Loucy (cell line): Measurements from ENCODE around the gene CFAP69.

Source experiments
- H2AFZ ChIP-seq: fragments of 200-600 bp; sonication (generic); 2 replicates; pipeline ENCODE4 v1.6.0; 2016; ENCODE audit warnings: antibody characterized with exemption, mild to moderate bottlenecking, low read length, moderate library complexity
- H3F3A ChIP-seq: fragments of 200-600 bp; 2 replicates; pipeline ENCODE4 v1.6.0; 2016; ENCODE audit warnings: antibody characterized with exemption, low read depth, mild to moderate bottlenecking
- H3K27me3 ChIP-seq: fragments of 200-600 bp; sonication (generic); 2 replicates; pipeline ENCODE4 v1.6.1; 2014; ENCODE audit warnings: low read length, mild to moderate bottlenecking; ENCODE audit not compliant: insufficient read depth, poor library complexity, severe bottlenecking
- H3K36me3 ChIP-seq: fragments of 200-600 bp; sonication (generic); 2 replicates; pipeline ENCODE4 v1.6.1; 2016; ENCODE audit warnings: low read length; ENCODE audit not compliant: insufficient read depth
- H3K4me1 ChIP-seq: fragments of 200-600 bp; sonication (generic); 2 replicates; pipeline ENCODE4 v1.5.1; 2014; ENCODE audit warnings: low read length, mild to moderate bottlenecking; ENCODE audit not compliant: insufficient read depth, poor library complexity, severe bottlenecking
- H3K4me2 ChIP-seq: fragments of 200-600 bp; sonication (generic); 2 replicates; pipeline ENCODE4 v1.6.0; 2014; ENCODE audit warnings: antibody characterized with exemption, low read length, low read depth, mild to moderate bottlenecking; ENCODE audit not compliant: poor library complexity, severe bottlenecking
- H3K4me3 ChIP-seq: fragments of 200-600 bp; sonication (generic); 2 replicates; pipeline ENCODE4 v1.5.1; 2014; ENCODE audit warnings: low read length, mild to moderate bottlenecking, mixed read lengths; ENCODE audit not compliant: poor library complexity, severe bottlenecking
- H3K79me2 ChIP-seq: fragments of 200-600 bp; sonication (generic); 2 replicates; pipeline ENCODE4 v1.6.1; 2014; ENCODE audit warnings: low read length; ENCODE audit not compliant: insufficient read depth
- H3K9ac ChIP-seq: fragments of 200-600 bp; sonication (generic); 2 replicates; pipeline ENCODE4 v1.6.0; 2014; ENCODE audit warnings: mild to moderate bottlenecking, low read depth, low read length, moderate library complexity; ENCODE audit not compliant: poor library complexity, severe bottlenecking
- H3K9me2 ChIP-seq: fragments of 200-600 bp; sonication (generic); replicated peaks from 2 replicates; pipeline ENCODE4 v1.6.1; 2016; ENCODE audit warnings: low read depth, low read length, mixed read lengths
- H3K9me3 ChIP-seq: fragments of 200-600 bp; sonication (generic); 2 replicates; pipeline ENCODE4 v1.6.1; 2014; ENCODE audit warnings: mild to moderate bottlenecking, antibody characterized with exemption, low read length, low read depth; ENCODE audit not compliant: insufficient read depth
- H4K20me1 ChIP-seq: fragments of 200-600 bp; sonication (generic); 2 replicates; pipeline ENCODE4 v1.6.0; 2014; ENCODE audit warnings: antibody characterized with exemption, low read length, mild to moderate bottlenecking; ENCODE audit not compliant: insufficient read depth, poor library complexity, severe bottlenecking
- CTCF ChIP-seq: fragments of 200-600 bp; sonication (generic); conservative IDR thresholded peaks from 2 replicates; pipeline ENCODE4 v1.5.1; 2014; ENCODE audit warnings: mild to moderate bottlenecking, antibody characterized with exemption, low read length
- EZH2phosphoT487 ChIP-seq: fragments of 200-600 bp; IDR thresholded peaks from 2 replicates; pipeline ENCODE4 v1.6.1; 2018; ENCODE audit warnings: antibody characterized with exemption, mild to moderate bottlenecking, moderate library complexity, borderline replicate concordance

Gene CFAP69

GRCh38 chr7:90210981-90211380, 34.0 kb upstream of the CFAP69 start:
- Histone ChIP-seq H2AFZ (no peak overlapping the region), H3K4me2 (no peak overlapping the region), H3K27me3 (no peaks in the 10 kb centered on the region), H3K4me3 (no peak overlapping the region), H3K79me2 (no peaks in the 10 kb centered on the region), H3K4me1 (no peaks in the 10 kb centered on the region), H3K36me3 (no peaks in the 10 kb centered on the region), H4K20me1 (no peaks in the 10 kb centered on the region), H3K9me3 (no peaks in the 10 kb centered on the region), H3K9ac (no peak overlapping the region), H3F3A (no peaks in the 10 kb centered on the region), H3K9me2 (no peaks in the 10 kb centered on the region)
- TF ChIP-seq CTCF (no peak), EZH2phosphoT487 (no peak)

- Histone ChIP-seq H4K20me1 (no peaks in the 10 kb centered on the region), H3K4me2 (no peak within 1 kb of the TSS), H3K9ac (no peak within 1 kb of the TSS), H2AFZ (no peak within 1 kb of the TSS), H3K4me1 (no peaks in the 10 kb centered on the region), H3K36me3 (no peaks in the 10 kb centered on the region), H3K4me3 (no peak within 1 kb of the TSS), H3K79me2 (no peaks in the 10 kb centered on the region), H3K9me2 (no peaks in the 10 kb centered on the region), H3F3A (no peaks in the 10 kb centered on the region), H3K27me3 (no peaks in the 10 kb centered on the region), H3K9me3 (no peaks in the 10 kb centered on the region)
- TF ChIP-seq EZH2phosphoT487 (no peak), CTCF (no peak)
Observed at GRCh38 chr7:90211391-90212148, 33.4 kb upstream of the CFAP69 start, which contains the start of gene STEAP2. STEAP2 (plus strand) TSS chr7:90211740; CDS start chr7:90225083, 13,343 bp downstream.

DNA sequence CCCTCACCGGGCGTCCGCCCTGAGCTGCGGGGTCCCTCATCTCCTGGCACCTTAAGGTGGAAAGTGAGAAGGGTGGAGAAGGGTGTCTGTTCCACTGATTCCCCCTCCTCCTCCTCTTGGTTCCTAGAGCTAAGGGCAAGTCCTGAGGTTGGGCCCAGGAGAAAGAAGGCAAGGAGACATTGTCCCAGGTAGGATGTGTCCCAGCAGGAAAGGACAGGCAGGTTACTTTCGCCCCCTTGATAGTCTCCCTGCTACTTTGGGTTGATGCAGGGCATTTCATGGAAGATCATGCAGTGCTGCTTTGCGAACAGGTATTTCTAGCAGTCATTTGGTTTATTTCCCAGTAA, 32.9 kb upstream of the CFAP69 start:
- Histone ChIP-seq H4K20me1 (no peaks in the 10 kb centered on the region), H3F3A (no peaks in the 10 kb centered on the region), H3K9me2 (no peaks in the 10 kb centered on the region), H3K9ac (no peak overlapping the region), H3K4me1 (no peaks in the 10 kb centered on the region), H3K4me3 (no peak overlapping the region), H3K79me2 (no peaks in the 10 kb centered on the region), H3K9me3 (no peaks in the 10 kb centered on the region), H3K27me3 (no peaks in the 10 kb centered on the region), H2AFZ (no peak overlapping the region), H3K4me2 (no peak overlapping the region), H3K36me3 (no peaks in the 10 kb centered on the region)
- TF ChIP-seq CTCF (no peak), EZH2phosphoT487 (no peak)
